Epithelial cell of esophagus (primary cell): ENCODE measurements around the gene ATG13.
A peak's percentile ranks its signal among the peaks of the same experiment; 100 is the strongest.

Source experiments
- DNase-seq: peaks from one replicate; pipeline ENCODE4 v3.0.0; 2010; ENCODE audit warnings: low read depth
- H3K4me3 ChIP-seq: 2 replicates; pipeline ENCODE4 v1.5.1; 2011; ENCODE audit warnings: mild to moderate bottlenecking, low read length, control low read depth
- CTCF ChIP-seq: IDR thresholded peaks from 2 replicates; pipeline ENCODE4 v1.5.1; 2011; ENCODE audit warnings: low read depth, mild to moderate bottlenecking, low read length, control low read depth, inconsistent platforms; ENCODE audit not compliant: insufficient read depth; ENCODE audit errors: missing control alignments

The ATG13 gene

GRCh38 chr11:46686886-46687795 is 69.8 kb downstream of the ATG13 start:
- H3K4me3 ChIP-seq, result peak overlapping the region; percentile 5
- no peak for TF ChIP-seq CTCF
- DNase-seq, result peak; percentile 99

DNA sequence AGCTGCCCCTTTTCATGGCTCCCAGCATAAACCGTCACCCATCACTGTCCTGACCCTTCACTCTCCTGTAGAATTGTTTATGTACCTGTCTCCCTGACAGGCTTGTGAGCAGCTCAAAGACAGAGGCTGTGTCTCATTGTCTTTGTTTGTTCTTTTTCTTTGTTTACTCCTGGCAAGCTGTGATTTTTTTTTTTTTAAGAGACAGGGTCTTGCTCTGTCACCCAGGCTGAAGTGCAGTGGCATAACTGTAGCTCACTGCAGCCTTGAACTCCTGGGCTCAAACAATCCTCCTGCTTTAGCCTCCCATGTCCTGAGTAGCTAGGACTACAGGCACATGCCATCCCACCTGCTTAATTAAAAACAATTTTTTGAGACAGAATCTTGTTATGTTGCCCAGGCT is 73.3 kb downstream of the ATG13 start:
- no peak for TF ChIP-seq CTCF

GRCh38 chr11:46692450-46692849 is 75.1 kb downstream of the ATG13 start:
- no peak overlapping the region for H3K4me3 ChIP-seq
- DNase-seq, result no peak
- no peak for TF ChIP-seq CTCF

More for the DNA sequence above, 73.3 kb downstream of the ATG13 start:
- H3K4me3 ChIP-seq, result no peak overlapping the region
- DNase-seq, result no peak

DNA sequence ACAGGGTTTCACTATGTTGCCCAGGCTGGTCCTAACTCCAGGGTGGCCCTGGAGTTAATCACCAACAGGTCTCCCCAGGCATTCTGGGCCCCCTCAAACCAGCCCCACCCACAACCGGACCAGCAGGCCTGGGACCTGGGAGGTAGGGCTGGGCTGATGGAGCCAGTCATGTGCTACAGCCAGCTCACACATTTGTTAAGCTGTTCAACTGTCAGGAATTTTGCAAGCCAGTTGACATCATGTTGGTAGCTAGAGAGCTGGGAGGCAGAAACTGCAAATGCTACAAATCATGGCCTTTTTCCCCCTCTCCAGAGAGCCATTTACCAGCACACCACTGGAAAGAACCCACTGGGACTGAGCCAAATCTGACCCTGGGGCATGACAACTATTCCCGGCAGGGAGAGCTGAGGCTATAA is 76.3 kb downstream of the ATG13 start:
- no peak for TF ChIP-seq CTCF
- peak; percentile 93 for DNase-seq
- H3K4me3 ChIP-seq, result no peak overlapping the region

DNA sequence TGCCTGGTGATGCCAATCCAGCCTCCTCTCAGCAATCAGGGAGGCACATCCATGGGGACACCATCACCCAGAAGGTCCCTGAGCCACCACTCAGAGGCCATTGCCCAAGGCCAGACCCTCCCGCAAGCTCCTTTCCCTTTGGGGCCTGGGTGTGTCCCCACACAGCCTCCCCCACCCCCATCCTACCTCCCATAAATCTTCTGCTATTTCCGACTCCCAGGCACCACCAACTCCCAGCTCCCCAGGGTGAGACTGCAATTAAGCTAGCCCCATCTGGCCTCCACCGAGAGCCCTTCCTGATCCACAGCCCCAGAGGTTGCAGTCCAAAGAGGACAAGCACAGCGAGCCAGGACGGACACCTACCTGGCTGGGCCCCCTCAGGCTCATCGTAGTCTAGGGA is 76.7 kb downstream of the ATG13 start:
- no peak for DNase-seq
- no peak overlapping the region for H3K4me3 ChIP-seq
- TF ChIP-seq CTCF, result no peak

DNA sequence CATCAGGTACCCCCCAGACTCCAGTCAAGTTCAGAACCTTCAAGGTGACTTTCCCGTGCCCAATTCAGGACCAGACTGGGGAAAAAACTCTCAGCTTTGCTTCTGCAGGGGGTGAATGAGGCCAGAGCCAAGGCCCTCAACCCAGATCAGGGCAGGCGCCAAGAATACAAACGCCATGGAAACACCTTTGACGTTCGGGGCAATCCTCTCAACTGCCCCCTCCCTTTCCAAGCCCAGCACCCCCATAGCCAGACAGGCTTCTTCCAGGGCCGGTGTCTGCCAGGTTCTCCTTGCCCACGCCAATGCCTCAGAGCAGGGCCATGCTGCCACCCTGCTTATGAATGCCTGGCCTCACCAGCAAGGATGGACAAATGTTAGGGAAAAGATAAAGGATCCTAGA is 77.3 kb downstream of the ATG13 start:
- TF ChIP-seq CTCF, result no peak
- no peak overlapping the region for H3K4me3 ChIP-seq
- no peak for DNase-seq
